ENCODE data around the gene RPTOR.
A peak's percentile ranks its signal among the peaks of the same experiment; 100 is the strongest.
"Not testable (repeated sequence)": the region's sequence is repeated elsewhere in the genome, so short reads cannot be mapped to it uniquely, and the experiment has no call there.

Gene RPTOR

DNA sequence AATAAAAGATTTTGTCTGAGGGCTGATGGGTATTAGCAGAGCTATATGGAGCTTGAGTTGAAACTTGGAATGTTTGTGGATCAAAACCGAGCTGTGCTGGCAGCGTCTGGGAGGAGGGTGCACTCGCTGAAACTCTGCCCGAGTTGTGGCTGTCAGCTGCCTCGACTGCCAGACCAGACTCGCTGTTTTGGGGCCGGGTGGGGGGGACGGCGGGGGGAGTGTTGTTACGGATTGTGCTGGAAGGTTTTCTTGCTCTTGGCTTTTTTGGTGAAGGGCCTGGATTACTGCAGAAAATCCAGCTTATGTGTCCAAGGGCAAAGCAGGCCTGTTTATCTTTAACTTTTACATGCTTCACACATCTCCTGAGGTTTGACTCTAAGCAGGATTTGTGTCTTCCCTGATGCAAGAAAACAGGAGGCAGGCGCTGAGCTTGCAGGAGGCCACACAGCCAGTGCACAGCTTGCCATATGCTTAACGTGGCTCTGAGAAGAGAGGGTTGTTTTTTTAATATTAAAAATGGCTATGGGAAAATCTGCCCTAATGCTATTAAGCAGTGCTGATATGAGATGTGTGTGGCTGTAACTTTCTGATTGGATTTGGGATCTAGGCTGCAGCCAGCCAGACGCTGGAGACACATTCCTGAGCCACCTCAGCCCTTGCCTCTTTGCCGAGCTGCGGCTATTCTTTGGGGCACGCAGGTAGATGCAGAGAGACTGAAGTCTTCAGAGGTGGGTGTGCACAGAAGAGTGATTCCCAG, 20.5 kb upstream of the RPTOR start:
- H3K4me1 Mint-ChIP-seq: no peaks in the 10 kb centered on the region
- ATAC-seq (replicated peaks) (no peak), DNase-seq (no peak)
- no peak overlapping the region for H3K4me3 Mint-ChIP-seq
- peaks cover 47 to 70% of the 10 kb centered on the region in 2 donors for H3K27me3 Mint-ChIP-seq
- no peak overlapping the region for H3K27ac Mint-ChIP-seq
- H3K36me3 Mint-ChIP-seq: no peaks in the 10 kb centered on the region
- H3K9me3 Mint-ChIP-seq: no peaks in the 10 kb centered on the region

GRCh38 chr17:80526116-80526910, 18.3 kb upstream of the RPTOR start:
- DNase-seq (no peak), ATAC-seq (replicated peaks) (no peak)
- no peak overlapping the region for H3K4me3 Mint-ChIP-seq
- no peaks in the 10 kb centered on the region for H3K9me3 Mint-ChIP-seq
- no peaks in the 10 kb centered on the region for H3K36me3 Mint-ChIP-seq
- H3K27ac Mint-ChIP-seq: peak overlapping the region; percentile 27
- H3K27me3 Mint-ChIP-seq: peaks cover 36 to 54% of the 10 kb centered on the region in 2 donors
- no peaks in the 10 kb centered on the region for H3K4me1 Mint-ChIP-seq

DNA sequence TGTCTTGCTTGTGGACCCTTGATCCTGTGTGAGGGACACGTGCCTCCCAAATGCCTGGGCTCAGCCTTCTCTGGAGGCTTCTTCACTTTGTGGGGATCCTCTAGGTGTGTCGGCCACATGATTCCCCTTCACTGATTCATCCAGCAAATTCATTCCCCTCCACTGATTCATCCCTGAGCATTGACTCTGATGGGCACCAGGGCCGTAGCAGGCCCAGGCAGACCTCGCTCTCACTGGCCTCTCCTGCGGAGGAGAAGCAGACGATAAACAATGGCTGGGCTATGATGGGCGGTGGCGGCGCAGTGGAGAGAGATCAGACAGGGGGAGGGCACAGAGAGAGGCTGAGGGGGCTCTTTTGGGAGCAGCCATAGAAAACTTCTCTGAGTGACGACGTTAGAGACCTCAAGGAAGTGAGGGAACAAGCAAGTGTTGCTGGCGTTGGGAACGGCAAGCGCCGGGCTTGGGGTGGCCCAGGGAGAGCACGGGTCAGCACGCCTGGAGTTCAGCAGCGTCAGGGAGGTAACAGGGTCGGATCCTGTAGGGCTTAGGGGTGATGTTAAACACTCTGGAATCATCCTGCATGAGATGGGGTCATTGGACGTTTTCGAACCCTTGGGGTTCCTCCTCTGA, 17.5 kb upstream of the RPTOR start:
- Mint-ChIP-seq H3K4me1 (no peaks in the 10 kb centered on the region), H3K9me3 (no peaks in the 10 kb centered on the region), H3K4me3 (no peak overlapping the region), H3K27ac (no peak overlapping the region), H3K36me3 (no peaks in the 10 kb centered on the region), H3K27me3 (peaks cover 35 to 51% of the 10 kb centered on the region in 2 donors)
- ATAC-seq (replicated peaks) (no peak), DNase-seq (no peak)

GRCh38 chr17:80528536-80528935, 16.1 kb upstream of the RPTOR start:
- ATAC-seq (replicated peaks): no peak
- H3K27me3 Mint-ChIP-seq: peaks cover 34 to 41% of the 10 kb centered on the region in 2 donors
- H3K36me3 Mint-ChIP-seq: no peaks in the 10 kb centered on the region

DNA sequence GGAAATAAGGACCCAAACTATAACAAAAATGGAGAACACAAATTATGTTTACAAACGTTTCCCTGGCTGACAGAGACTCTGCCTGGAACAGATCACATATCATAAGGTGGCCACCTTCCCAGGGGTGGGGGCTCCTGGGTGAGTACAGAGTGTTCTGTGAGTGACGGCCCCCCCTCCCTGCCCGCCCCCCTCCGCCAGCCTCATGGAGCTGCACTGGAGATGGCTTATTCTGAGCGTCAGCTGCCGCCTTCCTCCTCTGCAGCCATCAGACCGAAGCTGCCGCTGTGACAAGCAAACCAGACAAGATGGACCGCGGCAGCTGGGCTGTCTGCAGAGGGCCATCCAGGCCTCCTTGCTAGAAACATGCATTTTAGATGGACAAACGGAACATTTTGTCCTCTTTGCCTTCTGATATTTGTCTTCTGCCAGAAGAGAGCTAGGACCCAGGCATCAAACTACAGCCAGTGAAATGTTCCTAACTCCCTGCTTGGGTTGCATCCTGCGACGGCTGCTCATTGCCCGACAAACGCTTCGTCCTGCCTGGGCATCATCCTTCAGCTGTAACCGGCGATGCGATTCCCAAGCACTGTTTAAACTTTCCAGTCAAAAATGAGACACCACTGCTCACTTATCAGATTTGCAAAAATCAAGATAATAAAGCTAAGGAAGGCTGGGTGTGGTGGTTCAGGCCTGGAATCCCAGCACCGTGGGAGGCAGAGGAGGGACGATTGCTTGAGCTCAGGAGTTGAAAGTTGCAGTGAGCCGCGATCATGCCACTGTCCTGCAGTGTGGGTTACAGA, 15.3 kb upstream of the RPTOR start:
- Mint-ChIP-seq H3K36me3 (no peaks in the 10 kb centered on the region), H3K27me3 (peaks cover 34 to 39% of the 10 kb centered on the region in 2 donors), H3K4me1 (no peaks in the 10 kb centered on the region), H3K9me3 (no peaks in the 10 kb centered on the region), H3K4me3 (no peak overlapping the region), H3K27ac (no peak overlapping the region)
- ATAC-seq (replicated peaks) (no peak), DNase-seq (no peak)

More at GRCh38 chr17:80528536-80528935, 16.1 kb upstream of the RPTOR start:
- no peak for DNase-seq
- Mint-ChIP-seq H3K4me3 (no peak overlapping the region), H3K4me1 (no peaks in the 10 kb centered on the region), H3K9me3 (no peaks in the 10 kb centered on the region), H3K27ac (no peak overlapping the region)

DNA sequence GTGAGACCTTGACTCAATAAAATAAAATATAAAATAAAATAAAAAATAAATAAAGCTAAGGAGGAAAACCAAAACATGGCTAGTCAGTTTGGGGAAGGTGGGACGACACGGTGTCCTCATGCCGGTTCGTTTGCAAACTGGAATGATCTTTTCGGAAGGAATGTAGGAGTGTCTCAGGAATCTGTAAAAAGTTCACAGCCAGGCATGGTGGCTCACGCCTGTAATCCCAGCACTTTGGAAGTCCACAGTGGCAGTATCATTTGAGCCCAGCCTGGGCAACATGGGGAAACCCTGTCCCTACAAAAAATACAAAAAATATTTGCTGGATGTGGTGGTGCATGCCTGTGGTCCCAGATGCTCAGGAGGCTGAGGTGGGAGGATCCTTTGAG, 14.7 kb upstream of the RPTOR start:
- ATAC-seq (replicated peaks): no peak
- H3K4me1 Mint-ChIP-seq: no peaks in the 10 kb centered on the region
- H3K36me3 Mint-ChIP-seq: no peaks in the 10 kb centered on the region
- H3K27ac Mint-ChIP-seq: no peak overlapping the region
- no peak for DNase-seq
- no peak overlapping the region for H3K4me3 Mint-ChIP-seq
- H3K27me3 Mint-ChIP-seq: peaks cover 34 to 37% of the 10 kb centered on the region in 2 donors
- H3K9me3 Mint-ChIP-seq: no peaks in the 10 kb centered on the region

- Mint-ChIP-seq H3K27me3 (peaks cover 22% of the 10 kb centered on the region in 2 donors), H3K36me3 (no peaks in the 10 kb centered on the region), H3K4me3 (no peak overlapping the region), H3K9me3 (no peaks in the 10 kb centered on the region), H3K4me1 (no peaks in the 10 kb centered on the region), H3K27ac (no peak overlapping the region)
- no peak for DNase-seq
- no peak for ATAC-seq (replicated peaks)
Observed at GRCh38 chr17:80531400-80531799, 13.2 kb upstream of the RPTOR start.

- not testable (repeated sequence) for DNase-seq; H3K27ac Mint-ChIP-seq; H3K4me1 Mint-ChIP-seq; H3K9me3 Mint-ChIP-seq; ATAC-seq (replicated peaks); H3K36me3 Mint-ChIP-seq; H3K4me3 Mint-ChIP-seq
- peaks cover 11 to 13% of the 10 kb centered on the region in 2 donors for H3K27me3 Mint-ChIP-seq
Observed at GRCh38 chr17:80537386-80537785, 7.3 kb upstream of the RPTOR start.

- DNase-seq (no peak), ATAC-seq (replicated peaks) (no peak)
- H3K9me3 Mint-ChIP-seq: no peaks in the 10 kb centered on the region
- no peak overlapping the region for H3K27ac Mint-ChIP-seq
- H3K4me1 Mint-ChIP-seq: peaks cover 0 to 4% of the 10 kb centered on the region in 2 donors
- peaks cover 13 to 21% of the 10 kb centered on the region in 2 donors for H3K27me3 Mint-ChIP-seq
- H3K36me3 Mint-ChIP-seq: no peaks in the 10 kb centered on the region
- H3K4me3 Mint-ChIP-seq: no peak overlapping the region
Observed at GRCh38 chr17:80538484-80538883, 6.2 kb upstream of the RPTOR start.

DNA sequence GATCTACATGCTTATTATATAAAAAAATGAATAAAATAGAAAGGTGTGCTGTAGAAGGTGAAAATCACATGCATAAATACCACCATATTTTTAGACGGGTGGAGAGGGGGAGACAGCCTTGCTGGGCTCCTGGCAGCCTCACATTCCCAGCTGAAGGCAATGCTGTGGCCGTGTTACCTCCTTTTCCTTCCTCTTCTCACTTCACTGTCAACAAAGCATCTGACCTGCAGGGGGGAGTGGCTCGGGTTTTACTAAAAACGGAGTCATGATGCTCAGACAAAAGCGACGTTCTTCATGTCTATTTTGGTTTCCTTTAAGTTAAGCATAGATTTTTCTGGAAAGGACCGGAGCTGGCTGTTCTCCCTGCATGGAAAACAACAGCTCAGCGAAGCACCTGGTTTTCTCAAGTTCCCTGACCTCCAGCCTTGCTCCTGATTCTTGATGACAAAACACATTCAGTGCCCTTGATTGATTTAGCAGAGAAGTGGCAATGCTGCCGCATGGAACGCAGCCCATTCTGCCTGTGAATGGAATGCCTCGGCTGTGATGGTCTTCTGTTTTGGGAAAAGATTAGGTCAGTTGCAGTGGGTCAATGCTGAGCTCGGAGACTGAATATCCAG, 5.5 kb upstream of the RPTOR start:
- Mint-ChIP-seq H3K27ac (no peak overlapping the region), H3K4me3 (peak overlapping the region in 1 of 2 donors; percentile 32), H3K4me1 (peaks cover 0 to 4% of the 10 kb centered on the region in 2 donors), H3K27me3 (peaks cover 13 to 24% of the 10 kb centered on the region in 2 donors), H3K9me3 (no peaks in the 10 kb centered on the region), H3K36me3 (no peaks in the 10 kb centered on the region)
- peak in 1 of 2 donors; percentile 41 for ATAC-seq (replicated peaks)
- DNase-seq: no peak

DNA sequence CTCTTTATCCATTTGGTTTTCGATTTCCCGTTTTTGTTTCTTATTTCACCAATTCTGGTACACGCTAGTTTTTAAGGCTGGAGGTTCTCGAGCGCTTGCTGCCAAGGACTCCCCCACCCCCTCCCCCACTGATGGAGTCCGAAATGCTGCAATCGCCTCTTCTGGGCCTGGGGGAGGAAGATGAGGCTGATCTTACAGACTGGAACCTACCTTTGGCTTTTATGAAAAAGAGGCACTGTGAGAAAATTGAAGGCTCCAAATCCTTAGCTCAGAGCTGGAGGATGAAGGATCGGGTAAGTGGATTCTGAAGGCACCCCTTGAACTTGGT, 825 bp downstream of the RPTOR start:
- H3K27ac Mint-ChIP-seq: peak overlapping the region; percentile 98
- H3K4me3 Mint-ChIP-seq: peak overlapping the region; percentile 95 to 96
- no peaks in the 10 kb centered on the region for H3K9me3 Mint-ChIP-seq
- H3K27me3 Mint-ChIP-seq: peaks cover 13 to 17% of the 10 kb centered on the region in 2 donors
- DNase-seq (no peak), ATAC-seq (replicated peaks) (no peak)
- peaks cover 16 to 20% of the 10 kb centered on the region in 2 donors for H3K4me1 Mint-ChIP-seq
- peaks cover 4 to 7% of the 10 kb centered on the region in 2 donors for H3K36me3 Mint-ChIP-seq

- H3K4me1 Mint-ChIP-seq: peaks cover 20 to 24% of the 10 kb centered on the region in 2 donors
- H3K4me3 Mint-ChIP-seq: peak overlapping the region in 1 of 2 donors; percentile 95
- H3K27ac Mint-ChIP-seq: peak overlapping the region; percentile 65
- H3K9me3 Mint-ChIP-seq: no peaks in the 10 kb centered on the region
- peaks cover 5 to 9% of the 10 kb centered on the region in 2 donors for H3K36me3 Mint-ChIP-seq
- ATAC-seq (replicated peaks) (no peak), DNase-seq (no peak)
- H3K27me3 Mint-ChIP-seq: peaks cover 13 to 17% of the 10 kb centered on the region in 2 donors
Observed at GRCh38 chr17:80546267-80546666, 1.6 kb downstream of the RPTOR start.

DNA sequence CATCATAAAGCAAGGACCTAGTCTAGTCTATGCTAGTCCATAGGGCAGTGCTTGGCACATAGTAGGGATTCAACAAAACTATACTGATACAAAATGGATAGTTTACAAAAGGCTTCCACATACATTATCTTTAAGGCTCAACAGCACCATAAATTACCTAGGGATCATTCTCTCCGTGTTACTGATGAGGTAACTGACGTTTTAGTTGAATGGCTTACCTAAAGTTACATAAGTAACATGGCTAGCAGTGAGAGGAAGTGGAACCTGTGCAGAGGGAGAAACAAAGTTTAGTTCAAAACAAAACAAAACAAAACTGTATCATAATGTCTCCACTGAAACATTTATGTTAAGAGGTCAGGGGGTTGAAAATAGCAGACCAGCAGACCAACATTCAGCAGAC, 7.9 kb downstream of the RPTOR start:
- Mint-ChIP-seq H3K27me3 (no peaks in the 10 kb centered on the region), H3K27ac (peak overlapping the region; percentile 22), H3K9me3 (no peaks in the 10 kb centered on the region), H3K36me3 (peaks cover 10 to 31% of the 10 kb centered on the region in 2 donors), H3K4me3 (no peak overlapping the region), H3K4me1 (peaks cover 24 to 32% of the 10 kb centered on the region in 2 donors)
- no peak for ATAC-seq (replicated peaks)
- no peak for DNase-seq

All from stimulated activated naive B cell treated with anti-CD40 and anti-IgM and Interleukin-4, amounts not matched to agents 10 μg/mL and 1 μg/mL and 100 μg/mL, for 72 hours (primary cell).